GM13977 (cell line): ENCODE measurements around the gene ANAPC7.

Source experiments
- DNase-seq: peaks from one replicate; pipeline ENCODE4 v3.0.0; 2012; ENCODE audit warnings: low spot score
- CTCF ChIP-seq: IDR thresholded peaks from 2 replicates; pipeline ENCODE4 v1.5.1; 2012; ENCODE audit warnings: mild to moderate bottlenecking, control low read depth; ENCODE audit not compliant: insufficient read depth; ENCODE audit errors: extremely low read depth, missing control alignments
- in situ Hi-C: fragments of 300-500 bp; cut with MboI; formaldehyde crosslinking; loops from one replicate; pipeline ENCODE4 v1.12.0; 2022; ENCODE audit warnings: low sequenced_read_pairs, low pct_unique_long_range_greater_than_20kb, mixed read lengths, inconsistent platforms; ENCODE audit not compliant: unreplicated experiment

Gene ANAPC7

GRCh38 chr12:110352401-110352800, 51.1 kb downstream of the ANAPC7 start:
- TF ChIP-seq CTCF, result no peak
- in situ Hi-C loops, result no loop called here
- no peak for DNase-seq

- no peak for DNase-seq
- no peak for TF ChIP-seq CTCF
- in situ Hi-C loops, result no loop called here
Measured at GRCh38 chr12:110351119-110351518, 52.4 kb downstream of the ANAPC7 start.

GRCh38 chr12:110349514-110350151, 53.9 kb downstream of the ANAPC7 start:
- no peak for TF ChIP-seq CTCF
- in situ Hi-C loops, result no loop called here
- no peak for DNase-seq

GRCh38 chr12:110349096-110349495, 54.4 kb downstream of the ANAPC7 start:
- TF ChIP-seq CTCF, result no peak
- DNase-seq, result no peak
- in situ Hi-C loops, result no loop called here

GRCh38 chr12:110348431-110349059, 55.0 kb downstream of the ANAPC7 start:
- DNase-seq, result no peak
- TF ChIP-seq CTCF, result no peak
- in situ Hi-C loops, result no loop called here

- DNase-seq, result no peak
- TF ChIP-seq CTCF, result no peak
- in situ Hi-C loops, result no loop called here
Measured at GRCh38 chr12:110347767-110348166, 55.7 kb downstream of the ANAPC7 start.
